Measurements from ENCODE around the gene NAT10. TPM values are rescaled to one million over a fixed set of nuclear protein-coding genes. Genes with fewer than 3 reads are reported as not detected.

The NAT10 gene
- total RNA-seq, 4 donors from 2014 or later, result 19.9 to 27.2 (median 20.6) TPM

GRCh38 chr11:34145073-34145472 is 39.6 kb downstream of the NAT10 start:
- 80% methylated on average over 5 of the region's 5 CpGs for WGBS
- Histone ChIP-seq H3K4me3 (no peak overlapping the region), H3K27ac (replicated peaks in 1 of 4) (no peak overlapping the region), H3K27me3 (no peaks in the 10 kb centered on the region), H3K9me3 (no peaks in the 10 kb centered on the region), H3K4me1 (peaks cover 0 to 5% (median 0%) of the 10 kb centered on the region in 4 donors), H3K36me3 (peaks cover 70 to 100% (median 98%) of the 10 kb centered on the region in 4 donors)
- intact Hi-C loops (cut with DNase I), result no loop called here
- TF ChIP-seq POLR2A (IDR thresholded peaks at IDR 0.05; ENCODE audit: low read depth) (no peak), POLR2AphosphoS5 (IDR thresholded peaks at IDR 0.05) (no peak), CTCF (IDR thresholded peaks at IDR 0.05) (no peak), EP300 (IDR thresholded peaks at IDR 0.05) (no peak)
- DNase-seq (ENCODE audit: extremely low spot score), result no peak

GRCh38 chr11:34145847-34146381 is 40.5 kb downstream of the NAT10 start:
- no peaks in the 10 kb centered on the region for H3K9me3 ChIP-seq
- no peak overlapping the region for H3K4me3 ChIP-seq
- no peak for DNase-seq (ENCODE audit: extremely low spot score)
- intact Hi-C loops (cut with DNase I), result no loop called here
- TF ChIP-seq EP300 (IDR thresholded peaks at IDR 0.05) (no peak), POLR2A (IDR thresholded peaks at IDR 0.05; ENCODE audit: low read depth) (no peak), CTCF (IDR thresholded peaks at IDR 0.05) (no peak), POLR2AphosphoS5 (IDR thresholded peaks at IDR 0.05) (no peak)
- no peak overlapping the region for H3K27ac ChIP-seq (replicated peaks in 1 of 4)
- peaks cover 0 to 5% (median 0%) of the 10 kb centered on the region in 4 donors for H3K4me1 ChIP-seq
- peaks cover 62 to 100% (median 96%) of the 10 kb centered on the region in 4 donors for H3K36me3 ChIP-seq
- WGBS, result 75% methylated on average over 8 of the region's 8 CpGs
- H3K27me3 ChIP-seq, result no peaks in the 10 kb centered on the region

GRCh38 chr11:34146411-34146810 is 41.0 kb downstream of the NAT10 start:
- H3K27me3 ChIP-seq, result no peaks in the 10 kb centered on the region
- peaks cover 59 to 100% (median 93%) of the 10 kb centered on the region in 4 donors for H3K36me3 ChIP-seq
- 80% methylated on average over 6 of the region's 12 CpGs for WGBS
- no peaks in the 10 kb centered on the region for H3K9me3 ChIP-seq
- H3K4me3 ChIP-seq, result no peak overlapping the region
- no peak for TF ChIP-seq CTCF (IDR thresholded peaks at IDR 0.05)
- TF ChIP-seq EP300 (IDR thresholded peaks at IDR 0.05), result no peak
- TF ChIP-seq POLR2AphosphoS5 (IDR thresholded peaks at IDR 0.05), result no peak
- no peak for TF ChIP-seq POLR2A (IDR thresholded peaks at IDR 0.05; ENCODE audit: low read depth)
- peaks cover 0 to 5% (median 0%) of the 10 kb centered on the region in 4 donors for H3K4me1 ChIP-seq
- H3K27ac ChIP-seq (replicated peaks in 1 of 4), result no peak overlapping the region
- DNase-seq (ENCODE audit: extremely low spot score), result no peak
- intact Hi-C loops (cut with DNase I), result no loop called here

- Histone ChIP-seq H3K9me3 (no peaks in the 10 kb centered on the region), H3K27ac (replicated peaks in 1 of 4) (no peak overlapping the region), H3K27me3 (no peaks in the 10 kb centered on the region), H3K4me3 (no peak overlapping the region), H3K4me1 (peaks cover 0 to 5% (median 0%) of the 10 kb centered on the region in 4 donors), H3K36me3 (peaks cover 54 to 100% (median 91%) of the 10 kb centered on the region in 4 donors)
- intact Hi-C loops (cut with DNase I), result no loop called here
- WGBS, result 64% methylated on average over 5 of the region's 5 CpGs
- DNase-seq (ENCODE audit: extremely low spot score), result no peak
- TF ChIP-seq EP300 (IDR thresholded peaks at IDR 0.05), result no peak
- no peak for TF ChIP-seq CTCF (IDR thresholded peaks at IDR 0.05)
- TF ChIP-seq POLR2AphosphoS5 (IDR thresholded peaks at IDR 0.05), result no peak
These were observed 41.4 kb downstream of the NAT10 start for GRCh38 chr11:34146866-34147265.

- Histone ChIP-seq H3K4me3 (no peak overlapping the region), H3K9me3 (no peaks in the 10 kb centered on the region), H3K36me3 (peaks cover 47 to 100% (median 91%) of the 10 kb centered on the region in 4 donors), H3K27ac (replicated peaks in 1 of 4) (no peak overlapping the region), H3K4me1 (peaks cover 0 to 5% (median 0%) of the 10 kb centered on the region in 4 donors), H3K27me3 (no peaks in the 10 kb centered on the region)
- no peak for TF ChIP-seq POLR2A (IDR thresholded peaks at IDR 0.05; ENCODE audit: low read depth)
- no peak for TF ChIP-seq CTCF (IDR thresholded peaks at IDR 0.05)
- no peak for TF ChIP-seq POLR2AphosphoS5 (IDR thresholded peaks at IDR 0.05)
- no peak for TF ChIP-seq EP300 (IDR thresholded peaks at IDR 0.05)
- no peak for DNase-seq (ENCODE audit: extremely low spot score)
- 90% methylated on average over 8 of the region's 8 CpGs for WGBS
- intact Hi-C loops (cut with DNase I), result no loop called here
These were observed 42.2 kb downstream of the NAT10 start for GRCh38 chr11:34147581-34147980.

All from esophagus muscularis mucosa (tissue), 4 donors.